ENCODE measurements around the gene C1QTNF7. TPM values are rescaled to one million over a fixed set of nuclear protein-coding genes. Genes with fewer than 3 reads are reported as not detected.
A peak's percentile ranks its signal among the peaks of the same experiment; 100 is the strongest.

C1QTNF7 gene
- total and polyA plus RNA-seq, 2 of the 13 experiments (the other 11 are each of a cell fraction or from before 2014, with no cell fraction given): not detected

DNA sequence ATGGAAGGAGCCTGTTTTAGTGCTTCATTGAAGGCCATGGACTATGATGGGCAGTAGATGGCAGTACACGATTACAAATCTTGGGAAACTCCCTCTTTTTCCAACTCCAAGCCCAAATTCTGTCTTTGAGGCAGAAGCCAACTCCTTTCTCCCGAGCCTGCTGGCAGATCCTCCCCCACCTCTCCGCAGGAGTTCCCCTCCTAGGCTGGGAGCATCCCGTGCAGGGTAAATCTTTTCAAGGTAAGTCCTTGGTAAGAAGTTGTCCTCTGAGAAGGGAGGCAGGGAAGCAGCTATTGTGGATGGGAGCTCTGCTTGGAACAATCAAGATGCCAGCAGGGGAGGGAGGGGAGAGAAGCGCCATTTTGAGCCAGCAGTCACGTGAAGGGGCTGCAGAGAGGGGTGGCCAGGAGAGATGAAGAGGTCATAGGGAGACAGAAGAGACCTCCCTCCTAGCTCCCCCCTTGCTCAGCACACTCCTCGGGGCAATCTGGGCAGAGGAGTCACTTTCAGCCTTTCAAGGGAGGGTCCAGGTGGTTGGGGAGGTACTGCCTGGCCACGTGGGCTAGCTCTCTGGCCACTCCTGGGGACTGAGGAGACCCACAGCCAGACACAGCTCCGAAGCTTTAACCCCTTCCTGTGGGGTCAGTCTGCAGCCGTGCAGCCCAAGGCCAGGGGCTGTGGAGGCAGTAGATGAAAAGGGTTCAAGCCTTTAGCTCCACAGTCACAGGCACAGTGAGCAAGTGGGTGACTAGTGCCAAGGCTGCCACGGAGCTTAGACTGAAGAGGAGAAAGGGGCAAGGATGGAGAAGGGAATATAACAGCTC is 51.5 kb downstream of the C1QTNF7 start (continued):
- TF ChIP-seq, protein P1, sequence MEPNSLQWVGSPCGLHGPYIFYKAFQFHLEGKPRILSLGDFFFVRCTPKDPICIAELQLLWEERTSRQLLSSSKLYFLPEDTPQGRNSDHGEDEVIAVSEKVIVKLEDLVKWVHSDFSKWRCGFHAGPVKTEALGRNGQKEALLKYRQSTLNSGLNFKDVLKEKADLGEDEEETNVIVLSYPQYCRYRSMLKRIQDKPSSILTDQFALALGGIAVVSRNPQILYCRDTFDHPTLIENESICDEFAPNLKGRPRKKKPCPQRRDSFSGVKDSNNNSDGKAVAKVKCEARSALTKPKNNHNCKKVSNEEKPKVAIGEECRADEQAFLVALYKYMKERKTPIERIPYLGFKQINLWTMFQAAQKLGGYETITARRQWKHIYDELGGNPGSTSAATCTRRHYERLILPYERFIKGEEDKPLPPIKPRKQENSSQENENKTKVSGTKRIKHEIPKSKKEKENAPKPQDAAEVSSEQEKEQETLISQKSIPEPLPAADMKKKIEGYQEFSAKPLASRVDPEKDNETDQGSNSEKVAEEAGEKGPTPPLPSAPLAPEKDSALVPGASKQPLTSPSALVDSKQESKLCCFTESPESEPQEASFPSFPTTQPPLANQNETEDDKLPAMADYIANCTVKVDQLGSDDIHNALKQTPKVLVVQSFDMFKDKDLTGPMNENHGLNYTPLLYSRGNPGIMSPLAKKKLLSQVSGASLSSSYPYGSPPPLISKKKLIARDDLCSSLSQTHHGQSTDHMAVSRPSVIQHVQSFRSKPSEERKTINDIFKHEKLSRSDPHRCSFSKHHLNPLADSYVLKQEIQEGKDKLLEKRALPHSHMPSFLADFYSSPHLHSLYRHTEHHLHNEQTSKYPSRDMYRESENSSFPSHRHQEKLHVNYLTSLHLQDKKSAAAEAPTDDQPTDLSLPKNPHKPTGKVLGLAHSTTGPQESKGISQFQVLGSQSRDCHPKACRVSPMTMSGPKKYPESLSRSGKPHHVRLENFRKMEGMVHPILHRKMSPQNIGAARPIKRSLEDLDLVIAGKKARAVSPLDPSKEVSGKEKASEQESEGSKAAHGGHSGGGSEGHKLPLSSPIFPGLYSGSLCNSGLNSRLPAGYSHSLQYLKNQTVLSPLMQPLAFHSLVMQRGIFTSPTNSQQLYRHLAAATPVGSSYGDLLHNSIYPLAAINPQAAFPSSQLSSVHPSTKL (CRISPR knock-in tag; IDR thresholded peaks at IDR 0.05): no peak
- TF ChIP-seq, protein P2, sequence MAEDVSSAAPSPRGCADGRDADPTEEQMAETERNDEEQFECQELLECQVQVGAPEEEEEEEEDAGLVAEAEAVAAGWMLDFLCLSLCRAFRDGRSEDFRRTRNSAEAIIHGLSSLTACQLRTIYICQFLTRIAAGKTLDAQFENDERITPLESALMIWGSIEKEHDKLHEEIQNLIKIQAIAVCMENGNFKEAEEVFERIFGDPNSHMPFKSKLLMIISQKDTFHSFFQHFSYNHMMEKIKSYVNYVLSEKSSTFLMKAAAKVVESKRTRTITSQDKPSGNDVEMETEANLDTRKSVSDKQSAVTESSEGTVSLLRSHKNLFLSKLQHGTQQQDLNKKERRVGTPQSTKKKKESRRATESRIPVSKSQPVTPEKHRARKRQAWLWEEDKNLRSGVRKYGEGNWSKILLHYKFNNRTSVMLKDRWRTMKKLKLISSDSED (CRISPR knock-in tag; IDR thresholded peaks at IDR 0.05): no peak
- TF ChIP-seq POLR2A (IDR thresholded peaks at IDR 0.05; ENCODE audit: insufficient read depth in 1 of 2, low read depth in 2 of 2, low read length in 2 of 2): peak; percentile 54 to 59; a peak in 3 of 4 replicates
- TF ChIP-seq, protein P3, sequence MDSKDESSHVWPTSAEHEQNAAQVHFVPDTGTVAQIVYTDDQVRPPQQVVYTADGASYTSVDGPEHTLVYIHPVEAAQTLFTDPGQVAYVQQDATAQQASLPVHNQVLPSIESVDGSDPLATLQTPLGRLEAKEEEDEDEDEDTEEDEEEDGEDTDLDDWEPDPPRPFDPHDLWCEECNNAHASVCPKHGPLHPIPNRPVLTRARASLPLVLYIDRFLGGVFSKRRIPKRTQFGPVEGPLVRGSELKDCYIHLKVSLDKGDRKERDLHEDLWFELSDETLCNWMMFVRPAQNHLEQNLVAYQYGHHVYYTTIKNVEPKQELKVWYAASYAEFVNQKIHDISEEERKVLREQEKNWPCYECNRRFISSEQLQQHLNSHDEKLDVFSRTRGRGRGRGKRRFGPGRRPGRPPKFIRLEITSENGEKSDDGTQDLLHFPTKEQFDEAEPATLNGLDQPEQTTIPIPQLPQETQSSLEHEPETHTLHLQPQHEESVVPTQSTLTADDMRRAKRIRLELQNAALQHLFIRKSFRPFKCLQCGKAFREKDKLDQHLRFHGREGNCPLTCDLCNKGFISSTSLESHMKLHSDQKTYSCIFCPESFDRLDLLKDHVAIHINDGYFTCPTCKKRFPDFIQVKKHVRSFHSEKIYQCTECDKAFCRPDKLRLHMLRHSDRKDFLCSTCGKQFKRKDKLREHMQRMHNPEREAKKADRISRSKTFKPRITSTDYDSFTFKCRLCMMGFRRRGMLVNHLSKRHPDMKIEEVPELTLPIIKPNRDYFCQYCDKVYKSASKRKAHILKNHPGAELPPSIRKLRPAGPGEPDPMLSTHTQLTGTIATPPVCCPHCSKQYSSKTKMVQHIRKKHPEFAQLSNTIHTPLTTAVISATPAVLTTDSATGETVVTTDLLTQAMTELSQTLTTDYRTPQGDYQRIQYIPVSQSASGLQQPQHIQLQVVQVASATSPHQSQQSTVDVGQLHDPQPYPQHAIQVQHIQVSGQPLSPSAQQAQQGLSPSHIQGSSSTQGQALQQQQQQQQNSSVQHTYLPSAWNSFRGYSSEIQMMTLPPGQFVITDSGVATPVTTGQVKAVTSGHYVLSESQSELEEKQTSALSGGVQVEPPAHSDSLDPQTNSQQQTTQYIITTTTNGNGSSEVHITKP (CRISPR knock-in tag; IDR thresholded peaks at IDR 0.05; ENCODE audit: low read depth): no peak
- TF ChIP-seq, protein P4, sequence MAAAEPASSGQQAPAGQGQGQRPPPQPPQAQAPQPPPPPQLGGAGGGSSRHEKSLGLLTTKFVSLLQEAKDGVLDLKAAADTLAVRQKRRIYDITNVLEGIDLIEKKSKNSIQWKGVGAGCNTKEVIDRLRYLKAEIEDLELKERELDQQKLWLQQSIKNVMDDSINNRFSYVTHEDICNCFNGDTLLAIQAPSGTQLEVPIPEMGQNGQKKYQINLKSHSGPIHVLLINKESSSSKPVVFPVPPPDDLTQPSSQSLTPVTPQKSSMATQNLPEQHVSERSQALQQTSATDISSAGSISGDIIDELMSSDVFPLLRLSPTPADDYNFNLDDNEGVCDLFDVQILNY (CRISPR knock-in tag; conservative IDR thresholded peaks at IDR 0.05): no peak
- TF ChIP-seq, protein P5, sequence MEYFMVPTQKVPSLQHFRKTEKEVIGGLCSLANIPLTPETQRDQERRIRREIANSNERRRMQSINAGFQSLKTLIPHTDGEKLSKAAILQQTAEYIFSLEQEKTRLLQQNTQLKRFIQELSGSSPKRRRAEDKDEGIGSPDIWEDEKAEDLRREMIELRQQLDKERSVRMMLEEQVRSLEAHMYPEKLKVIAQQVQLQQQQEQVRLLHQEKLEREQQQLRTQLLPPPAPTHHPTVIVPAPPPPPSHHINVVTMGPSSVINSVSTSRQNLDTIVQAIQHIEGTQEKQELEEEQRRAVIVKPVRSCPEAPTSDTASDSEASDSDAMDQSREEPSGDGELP (IDR thresholded peaks at IDR 0.05; ENCODE audit: borderline replicate concordance, low read depth): no peak
- TF ChIP-seq ZNF569 (CRISPR knock-in tag; IDR thresholded peaks at IDR 0.05; ENCODE audit: borderline replicate concordance): no peak
- TF ChIP-seq HNRNPL (IDR thresholded peaks at IDR 0.05; ENCODE audit: low read depth, low read length): no peak
- TF ChIP-seq, protein P6, sequence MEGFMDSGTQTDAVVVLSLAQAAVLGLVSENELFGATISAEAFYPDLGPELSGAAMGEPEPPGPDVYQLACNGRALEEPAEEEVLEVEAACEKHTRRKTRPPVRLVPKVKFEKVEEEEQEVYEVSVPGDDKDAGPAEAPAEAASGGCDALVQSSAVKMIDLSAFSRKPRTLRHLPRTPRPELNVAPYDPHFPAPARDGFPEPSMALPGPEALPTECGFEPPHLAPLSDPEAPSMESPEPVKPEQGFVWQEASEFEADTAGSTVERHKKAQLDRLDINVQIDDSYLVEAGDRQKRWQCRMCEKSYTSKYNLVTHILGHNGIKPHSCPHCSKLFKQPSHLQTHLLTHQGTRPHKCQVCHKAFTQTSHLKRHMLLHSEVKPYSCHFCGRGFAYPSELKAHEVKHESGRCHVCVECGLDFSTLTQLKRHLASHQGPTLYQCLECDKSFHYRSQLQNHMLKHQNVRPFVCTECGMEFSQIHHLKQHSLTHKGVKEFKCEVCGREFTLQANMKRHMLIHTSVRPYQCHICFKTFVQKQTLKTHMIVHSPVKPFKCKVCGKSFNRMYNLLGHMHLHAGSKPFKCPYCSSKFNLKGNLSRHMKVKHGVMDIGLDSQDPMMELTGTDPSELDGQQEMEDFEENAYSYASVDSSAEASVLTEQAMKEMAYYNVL (CRISPR knock-in tag; IDR thresholded peaks at IDR 0.05; ENCODE audit: borderline replicate concordance): no peak
- TF ChIP-seq ZNF441 (CRISPR knock-in tag; IDR thresholded peaks at IDR 0.05; ENCODE audit: borderline replicate concordance): 0 out of 2 replicates have a peak, but pooled peaks have one; percentile 50
- no peak for TF ChIP-seq ZNF615 (CRISPR knock-in tag; IDR thresholded peaks at IDR 0.05; ENCODE audit: borderline replicate concordance)
- TF ChIP-seq, protein P7, sequence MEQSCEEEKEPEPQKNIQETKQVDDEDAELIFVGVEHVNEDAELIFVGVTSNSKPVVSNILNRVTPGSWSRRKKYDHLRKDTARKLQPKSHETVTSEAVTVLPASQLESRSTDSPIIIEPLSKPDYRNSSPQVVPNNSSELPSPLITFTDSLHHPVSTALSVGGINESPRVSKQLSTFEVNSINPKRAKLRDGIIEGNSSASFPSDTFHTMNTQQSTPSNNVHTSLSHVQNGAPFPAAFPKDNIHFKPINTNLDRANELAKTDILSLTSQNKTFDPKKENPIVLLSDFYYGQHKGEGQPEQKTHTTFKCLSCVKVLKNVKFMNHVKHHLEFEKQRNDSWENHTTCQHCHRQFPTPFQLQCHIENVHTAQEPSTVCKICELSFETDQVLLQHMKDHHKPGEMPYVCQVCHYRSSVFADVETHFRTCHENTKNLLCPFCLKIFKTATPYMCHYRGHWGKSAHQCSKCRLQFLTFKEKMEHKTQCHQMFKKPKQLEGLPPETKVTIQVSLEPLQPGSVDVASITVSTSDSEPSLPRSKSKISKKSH (CRISPR knock-in tag; IDR thresholded peaks at IDR 0.05; ENCODE audit: borderline replicate concordance): peak; percentile 64; the same call in 1 of the 2 replicates
